GM12891 (cell line): Measurements from ENCODE around the gene TMEM121.

Source experiments
- POLR2A ChIP-seq: IDR thresholded peaks from 2 replicates; pipeline ENCODE4 v1.6.1; 2011; ENCODE audit warnings: low read depth, low read length, control low read depth
- SPI1 ChIP-seq: IDR thresholded peaks from 2 replicates; pipeline ENCODE4 v1.6.1; 2011; ENCODE audit warnings: low read depth, low read length, control low read depth

DNA sequence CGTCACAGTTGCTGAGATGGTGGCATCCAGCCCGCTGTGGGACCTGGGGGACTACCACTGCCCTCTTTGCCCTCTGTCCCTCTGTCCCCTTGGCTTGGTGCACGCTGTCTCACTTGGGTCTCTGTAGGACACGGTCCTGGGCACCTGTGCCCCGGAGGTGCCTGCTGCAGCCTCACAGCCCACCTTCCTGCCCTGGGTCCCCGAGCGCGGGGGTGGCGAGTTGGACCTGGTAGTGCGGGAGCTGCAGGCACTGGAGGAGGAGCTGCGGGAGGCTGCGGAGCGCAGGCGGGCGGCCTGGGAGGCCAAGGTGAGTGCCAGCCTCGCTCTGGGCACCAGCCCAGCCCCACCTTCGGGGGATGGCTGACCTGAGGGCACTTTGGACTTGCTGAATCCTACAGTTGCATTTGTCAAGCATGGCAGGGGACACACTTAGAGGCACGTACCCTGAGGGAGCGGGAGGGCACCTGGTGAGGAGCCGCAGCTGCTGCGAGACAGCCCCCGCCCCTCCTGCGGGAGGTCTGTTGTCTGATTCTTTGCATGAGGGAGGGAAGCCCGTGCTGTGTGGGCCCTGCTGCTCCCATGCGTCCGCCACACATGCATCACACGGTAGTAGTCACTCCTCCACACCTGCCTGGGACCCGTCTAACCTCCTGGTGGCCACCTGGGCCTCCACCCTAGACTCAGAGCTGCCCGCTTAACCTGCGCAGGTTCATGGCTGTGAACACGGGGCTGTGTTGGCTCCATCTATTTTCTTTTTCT, 28.5 kb upstream of the TMEM121 start:
- no peak for TF ChIP-seq POLR2A
- TF ChIP-seq SPI1 = no peak
